Brain pericyte (primary cell): ENCODE data around the gene CDCP2.
A peak's percentile ranks its signal among the peaks of the same experiment; 100 is the strongest.

Source experiments
- DNase-seq: peaks from one replicate; pipeline ENCODE4 v3.0.0-alpha.2; 2012; ENCODE audit warnings: low read depth, low spot score

CDCP2 gene

GRCh38 chr1:54137534-54138061 is 15.2 kb downstream of the CDCP2 start:
- peak; percentile 76 for DNase-seq

- DNase-seq: no peak
Observed at GRCh38 chr1:54136963-54137533, 15.8 kb downstream of the CDCP2 start.

- no peak for DNase-seq
Observed at GRCh38 chr1:54136269-54136896, 16.4 kb downstream of the CDCP2 start.

DNA sequence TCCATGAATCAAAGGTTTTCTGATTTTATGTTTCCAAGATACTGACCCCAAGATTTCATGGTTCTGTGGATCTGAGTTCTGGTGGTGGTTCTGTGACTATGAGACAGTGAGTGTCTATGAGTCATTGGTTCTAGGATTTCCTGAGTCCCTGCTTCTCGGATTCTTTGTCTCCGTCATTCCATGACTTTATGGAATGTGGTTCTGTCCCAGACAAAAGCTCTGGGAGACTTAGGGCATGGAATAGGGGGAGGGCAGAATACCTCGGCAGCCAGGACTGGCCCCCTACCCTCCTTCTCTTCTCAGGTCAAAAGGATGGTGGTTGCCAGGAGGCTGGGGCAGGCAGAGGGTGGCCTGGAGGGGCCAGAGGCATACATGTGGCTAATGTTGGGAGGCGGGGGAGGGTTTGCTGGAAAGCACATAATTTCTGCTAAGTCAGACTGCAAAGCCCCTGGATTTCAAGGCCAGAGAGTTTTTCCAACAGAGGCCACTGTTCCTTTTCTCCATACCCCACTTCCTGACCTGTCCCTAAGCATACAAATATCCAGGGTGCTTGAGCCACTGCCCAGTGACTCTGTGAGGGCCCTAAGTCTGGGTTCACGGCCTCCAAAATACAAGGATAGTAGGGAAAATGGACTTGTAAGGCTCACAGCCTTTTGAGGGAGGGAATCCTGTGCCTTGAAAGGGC is 17.2 kb downstream of the CDCP2 start:
- DNase-seq: no peak

GRCh38 chr1:54134295-54134694 is 18.5 kb downstream of the CDCP2 start:
- no peak for DNase-seq

DNA sequence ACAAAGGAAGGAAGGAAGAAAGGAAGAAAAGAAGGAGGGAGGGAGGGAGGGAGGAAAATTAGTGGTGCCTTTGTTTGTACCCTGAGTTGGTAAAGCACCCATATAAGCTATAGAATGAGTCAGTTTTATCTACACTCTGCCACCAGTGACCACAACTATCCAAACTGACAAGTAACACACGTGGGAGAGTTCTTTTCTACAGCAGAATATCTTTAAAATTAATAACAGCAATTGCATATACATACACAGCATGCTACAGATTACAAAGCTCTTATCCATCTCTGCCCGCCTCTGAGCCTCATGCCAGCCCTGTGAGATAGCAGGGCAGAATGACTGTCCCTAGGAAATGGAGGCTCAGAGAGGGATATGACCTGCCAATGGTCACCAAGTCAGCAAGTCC is 20.3 kb downstream of the CDCP2 start:
- DNase-seq: no peak

GRCh38 chr1:54131419-54131818 is 21.4 kb downstream of the CDCP2 start:
- DNase-seq: no peak

DNA sequence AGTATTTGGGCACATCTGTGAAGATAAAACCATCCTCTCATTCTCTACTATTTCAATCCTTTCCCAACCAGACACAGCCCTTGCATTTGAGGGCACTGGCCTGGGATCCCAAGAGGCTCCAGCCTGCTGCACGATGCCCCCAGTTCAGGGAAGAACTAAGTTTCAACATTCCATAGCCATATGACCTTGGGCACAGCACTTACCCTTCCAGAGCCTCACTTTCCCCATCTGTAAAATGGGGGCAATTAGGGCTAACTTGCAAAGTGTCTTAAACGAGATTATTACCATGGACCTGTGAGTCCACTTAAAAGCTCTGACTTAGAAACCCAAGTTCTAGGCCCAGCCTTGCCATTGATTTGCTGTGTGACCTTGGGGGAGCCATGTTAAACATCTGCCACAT is 22.9 kb downstream of the CDCP2 start:
- DNase-seq: no peak

DNA sequence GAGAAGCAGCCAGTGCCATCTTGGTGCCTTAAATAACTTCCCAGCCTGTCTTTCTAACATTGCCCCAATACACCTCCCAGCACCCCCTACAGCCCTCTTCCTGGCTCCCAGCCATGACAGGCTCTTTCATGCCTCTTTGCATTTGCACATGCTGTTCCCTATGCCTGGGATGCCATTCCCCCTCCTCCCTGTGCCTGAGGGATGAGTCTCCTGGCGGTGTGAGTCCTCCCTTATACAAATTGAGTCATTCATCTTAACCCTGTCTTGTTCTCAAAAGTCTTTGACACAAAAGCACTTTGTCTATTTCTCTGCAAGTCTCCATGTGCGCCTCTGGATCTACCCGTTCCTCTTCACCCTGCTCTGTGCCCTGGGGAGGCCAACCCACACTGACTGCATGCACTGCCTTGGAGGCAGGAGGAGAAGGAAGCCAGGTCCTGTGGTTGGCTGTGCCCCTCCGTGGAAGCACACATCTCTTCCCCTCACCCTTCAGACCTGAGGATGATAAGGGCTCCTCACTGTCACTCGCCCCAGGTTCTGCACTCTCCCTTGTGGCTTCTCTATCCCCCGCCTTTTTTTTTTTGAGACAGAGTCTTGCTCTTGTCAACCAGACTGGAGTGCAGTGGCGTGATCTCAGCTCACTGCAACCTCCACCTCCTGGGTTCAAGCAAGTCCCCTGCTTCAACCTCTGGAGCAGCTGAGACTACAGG is 25.1 kb downstream of the CDCP2 start:
- DNase-seq: no peak

DNA sequence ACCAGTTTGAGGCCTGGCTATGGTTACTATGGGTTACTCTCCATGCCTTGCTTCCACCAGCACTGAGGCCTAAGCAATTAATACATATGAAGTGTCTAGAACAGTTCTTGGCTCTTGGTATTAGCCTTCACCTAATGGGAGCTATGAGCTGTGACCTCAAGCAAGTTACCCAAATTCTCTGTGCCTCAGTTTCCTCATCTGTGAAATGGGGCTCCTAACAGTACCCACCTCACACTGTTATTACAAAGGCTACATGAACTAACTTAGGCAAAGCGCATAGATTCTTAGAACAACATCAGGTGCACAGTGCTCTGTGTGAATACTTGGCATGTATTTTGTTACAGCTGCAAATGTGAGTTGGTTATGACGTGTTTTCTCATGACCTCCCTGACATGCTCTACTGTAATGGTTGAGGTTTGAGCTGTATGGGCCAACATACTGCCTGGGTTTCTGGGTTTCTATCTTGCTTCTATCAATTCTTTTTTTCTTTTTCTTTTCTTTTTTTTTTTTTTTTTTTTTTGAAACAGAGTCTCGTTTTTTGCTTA is 26.5 kb downstream of the CDCP2 start:
- DNase-seq: no peak

DNA sequence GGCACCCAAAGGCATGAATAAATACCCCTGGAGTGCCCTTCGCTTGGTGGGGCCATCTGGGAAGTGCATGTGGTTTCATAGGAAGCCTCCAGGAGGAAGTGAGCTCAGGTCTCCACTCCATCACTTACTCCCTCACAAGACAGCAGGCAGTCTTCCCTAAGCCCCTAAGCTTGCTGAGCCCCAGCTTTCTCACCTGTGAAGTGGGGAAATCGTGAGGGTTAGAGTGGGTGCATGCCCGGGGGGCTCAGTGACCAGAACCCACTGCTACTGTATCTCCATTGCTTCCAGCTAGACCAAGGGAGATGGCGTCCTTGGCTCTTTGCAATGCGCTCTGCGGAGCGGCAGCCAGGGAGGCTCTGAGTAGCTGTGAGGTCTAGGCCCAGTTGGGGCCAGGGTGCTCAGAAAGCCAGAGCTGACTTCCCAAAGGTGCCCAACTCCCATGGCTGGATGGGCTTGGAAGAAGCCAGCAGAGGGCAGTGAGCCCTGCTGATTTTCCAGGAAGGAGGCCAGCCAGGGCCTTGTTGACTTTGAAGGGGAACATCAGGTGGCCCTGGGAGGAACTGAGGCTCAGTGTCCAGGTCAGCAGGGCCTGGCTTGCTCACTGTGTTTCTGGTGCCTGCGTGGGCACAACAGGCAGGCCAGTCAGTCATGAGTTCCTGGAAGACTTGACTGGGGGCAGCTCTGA is 27.3 kb downstream of the CDCP2 start:
- DNase-seq: no peak

- no peak for DNase-seq
Observed at GRCh38 chr1:54124906-54125305, 27.9 kb downstream of the CDCP2 start.

GRCh38 chr1:54124472-54124871 is 28.3 kb downstream of the CDCP2 start:
- DNase-seq: no peak

GRCh38 chr1:54122992-54123391 is 29.8 kb downstream of the CDCP2 start:
- DNase-seq: no peak

- no peak for DNase-seq
Observed at GRCh38 chr1:54122135-54122751, 30.6 kb downstream of the CDCP2 start.

GRCh38 chr1:54121482-54122134 is 31.2 kb downstream of the CDCP2 start:
- no peak for DNase-seq

GRCh38 chr1:54120698-54121481 is 31.9 kb downstream of the CDCP2 start:
- DNase-seq: no peak

DNA sequence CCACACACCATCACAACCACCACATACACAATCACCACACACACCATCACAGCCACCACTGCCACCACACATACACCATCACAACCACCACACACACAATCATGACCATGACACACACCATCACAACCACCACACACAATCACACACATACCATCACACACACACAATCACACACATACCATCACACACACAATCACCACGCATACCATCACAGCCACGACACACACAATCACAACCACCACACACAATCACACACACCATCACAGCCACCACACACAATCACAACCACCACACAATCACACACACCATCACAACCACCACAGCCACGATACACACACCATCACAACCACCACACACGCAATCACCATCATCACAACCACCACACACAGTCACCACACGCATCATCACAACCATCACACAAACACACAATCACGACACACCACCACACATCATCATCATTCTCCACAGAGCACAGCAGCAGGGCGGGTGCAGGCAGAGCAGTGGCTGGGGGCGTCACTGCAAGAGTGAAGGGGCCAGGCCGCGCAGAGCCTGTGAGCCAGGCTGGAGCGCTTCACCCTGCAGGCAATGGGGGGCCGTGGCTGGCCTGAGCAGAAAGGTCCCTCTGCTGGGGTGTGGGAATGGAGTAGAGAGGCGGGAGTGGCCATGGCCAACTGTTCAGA is 32.6 kb downstream of the CDCP2 start:
- DNase-seq: no peak

- no peak for DNase-seq
Observed at GRCh38 chr1:54118704-54119103, 34.1 kb downstream of the CDCP2 start.
